Sigmoid colon (tissue), 7 donors: ENCODE data around the gene SPEF2. TPM values are rescaled to one million over a fixed set of nuclear protein-coding genes. Genes with fewer than 3 reads are reported as not detected.

ENCODE experiments used
- polyA plus RNA-seq, 3 donors: library from polyadenylated mRNA; stranded (reverse); fragments of 200-250 nt; gene quantifications; one replicate each; pipeline ENCODE4 v1.2.3, GENCODE V29; 2013
- small RNA-seq, 3 donors: library from RNA; depleted of rRNA; stranded (forward); fragments of <200 nt; gene quantifications; one replicate each; pipeline ENCODE3, GENCODE V24; 2016
- total RNA-seq, 4 donors: library from RNA; depleted of rRNA; stranded (reverse); fragments of >200 nt; gene quantifications; one replicate each; pipeline ENCODE4 v1.1.0, GENCODE V29; 2016
- donor health status: healthy with polysubstance abuse.
- donor health status: Bipolar disorder and iron deficiency.
- donor health status: healthy.

SPEF2 gene
- total and polyA plus RNA-seq, 7 donors: 0.92 to 5.5 (median 3.6) TPM

Small RNA genes lying within 50 kb of the gene (small RNA-seq; reads per million reads assigned to genes)
- gene RNU7-130P: 0 reads per million in 3 donors

Other genes with a start within 250 kb of the SPEF2 start
- 1 to 10 TPM; 2.1 to 4.7 (median 3.9) TPM for gene IL7R, start 239.0 kb downstream of the SPEF2 start, total RNA-seq
- 10 to 100 TPM in 1 of 3 donors, 1 to 10 TPM in 2; 1.4 to 65.8 (median 1.8) TPM for gene IL7R, start 239.0 kb downstream of the SPEF2 start, polyA plus RNA-seq